A549 (cell line): ENCODE measurements around the gene PIR. TPM values are rescaled to one million over a fixed set of nuclear protein-coding genes. Genes with fewer than 3 reads are reported as not detected.

Experiments
- ATAC-seq, 2 experiments: fragments of 200-7000 bp in 1 of 2; fragments of >200 bp in 1 of 2; cut with Nextera tagmentation in 1 of 2; cut with Tn5 transposase in 1 of 2; 3 replicates each; pipeline versions ENCODE4 v1.8.0 to v1.9.1; 2018 to 2020; ENCODE audit warnings: mild to moderate bottlenecking in 1 of 2, moderate library complexity in 1 of 2
- CTCF ChIA-PET: fragments of 300-600 bp; sonication (Branson Sonifier 250); formaldehyde crosslinking; extraction: SDS; loops from one replicate; lab custom pipeline; 2021; ENCODE audit warnings: antibody characterized with exemption, inconsistent platforms; lab: Yijun Ruan, JAX
- POLR2A ChIA-PET: fragments of 350-600 bp; formaldehyde crosslinking; extraction: SDS; loops from one replicate; lab custom pipeline; 2021; ENCODE audit warnings: antibody characterized with exemption, inconsistent platforms; lab: Yijun Ruan, JAX
- DNase-seq, 2 experiments: peaks; one replicate each; pipeline versions ENCODE4 v3.0.0 to v3.0.0-alpha.2; 2011 to 2016; ENCODE audit warnings: low read depth in 1 of 2, low spot score in 1 of 2
- FAIRE-seq: peaks from 2 replicates; lab custom pipeline; 2011; peaks lifted over from hg19 to GRCh38; lab: Jason Lieb, UNC
- H3K27ac ChIP-seq, 2 experiments: fragments of >200 bp; sonication (Bioruptor Twin); formaldehyde crosslinking; 3 replicates each; pipeline ENCODE4 v1.5.1; 2016 to 2017
- H3K4me1 ChIP-seq: fragments of >200 bp; sonication (Bioruptor Twin); formaldehyde crosslinking; 3 replicates; pipeline ENCODE4 v1.6.1; 2016
- H3K4me2 ChIP-seq: fragments of >200 bp; sonication (Bioruptor Twin); formaldehyde crosslinking; 3 replicates; pipeline ENCODE4 v1.6.1; 2016
- H3K4me3 ChIP-seq: fragments of >200 bp; sonication (Bioruptor Twin); formaldehyde crosslinking; 3 replicates; pipeline ENCODE4 v1.5.1; 2016
- H3K9me3 ChIP-seq: fragments of >200 bp; sonication (Bioruptor Twin); formaldehyde crosslinking; 3 replicates; pipeline ENCODE4 v1.6.1; 2016
- CBX2 ChIP-seq: fragments of 200-600 bp; sonication (generic); IDR thresholded peaks from 2 replicates; pipeline ENCODE4 v1.6.1; 2016; ENCODE audit warnings: low read depth, mild to moderate bottlenecking, borderline replicate concordance
- CBX8 ChIP-seq: fragments of 200-600 bp; sonication (generic); IDR thresholded peaks from 2 replicates; pipeline ENCODE4 v1.6.1; 2016
- CHD2 ChIP-seq: fragments of 150-350 bp; IDR thresholded peaks from 2 replicates; pipeline ENCODE4 v1.6.1; 2014; ENCODE audit warnings: low read length; ENCODE audit not compliant: partially characterized antibody
- CTCF ChIP-seq: fragments of >200 bp; sonication (Bioruptor Twin); formaldehyde crosslinking; IDR thresholded peaks from 3 replicates; pipeline ENCODE4 v1.5.1; 2016
- FOSB ChIP-seq: fragments of 250-450 bp; sonication (Bioruptor Pico); IDR thresholded peaks from 2 replicates; pipeline ENCODE4 v1.5.0; 2020; ENCODE audit warnings: mild to moderate bottlenecking, moderate library complexity
- FOSL2 ChIP-seq, 2 experiments: fragments of 450-650 bp in 1 of 2; fragments of >200 bp in 1 of 2; sonication (Bioruptor Twin) in 1 of 2; formaldehyde crosslinking; IDR thresholded peaks; 2 replicates each; pipeline versions ENCODE4 v1.5.0 to v1.6.1; 2016 to 2020; ENCODE audit warnings: mild to moderate bottlenecking in 1 of 2, moderate library complexity in 1 of 2
- GATA3 ChIP-seq: IDR thresholded peaks from 2 replicates; pipeline ENCODE4 v1.6.1; 2012; ENCODE audit warnings: borderline replicate concordance
- JUN ChIP-seq, 2 experiments: fragments of >200 bp; sonication (Bioruptor Twin); formaldehyde crosslinking; IDR thresholded peaks; 2 replicates in 1 of 2; 3 replicates in 1 of 2; pipeline ENCODE4 v1.6.1; 2016 to 2017
- MAFK ChIP-seq: fragments of 450-650 bp; IDR thresholded peaks from 2 replicates; pipeline ENCODE4 v1.6.1; 2014; ENCODE audit not compliant: partially characterized antibody
- MAZ ChIP-seq: fragments of 150-350 bp; IDR thresholded peaks from 2 replicates; pipeline ENCODE4 v1.6.1; 2014; ENCODE audit warnings: antibody characterized with exemption, low read depth, low read length, borderline replicate concordance
- NFE2L2 ChIP-seq: fragments of 150-350 bp; conservative IDR thresholded peaks from 2 replicates; pipeline ENCODE4 v1.6.1; 2014; ENCODE audit warnings: low read length
- POLR2A ChIP-seq: IDR thresholded peaks from 2 replicates; pipeline ENCODE4 v1.6.1; 2012; ENCODE audit warnings: mild to moderate bottlenecking, low read length
- POLR2AphosphoS2 ChIP-seq: conservative IDR thresholded peaks from 2 replicates; pipeline ENCODE4 v1.6.1; 2012; ENCODE audit warnings: low read length, improper control_type of control experiment, inconsistent platforms
- RARB ChIP-seq: fragments of 250-450 bp; sonication (Bioruptor Pico); IDR thresholded peaks from 2 replicates; pipeline ENCODE4 v1.8.0; 2021; ENCODE audit warnings: mild to moderate bottlenecking, moderate library complexity
- RFX5 ChIP-seq: fragments of 450-650 bp; IDR thresholded peaks from 2 replicates; pipeline ENCODE4 v1.7.1; 2014; ENCODE audit warnings: antibody characterized with exemption, mild to moderate bottlenecking, moderate library complexity
- RNF2 ChIP-seq: fragments of 200-600 bp; sonication (generic); IDR thresholded peaks from 2 replicates; pipeline ENCODE4 v1.6.1; 2016; ENCODE audit warnings: low read depth, mild to moderate bottlenecking, antibody characterized with exemption, moderate library complexity, borderline replicate concordance
- TFCP2L1 ChIP-seq: fragments of 250-450 bp; sonication (Bioruptor Pico); IDR thresholded peaks from 2 replicates; pipeline ENCODE4 v1.5.0; 2021; ENCODE audit warnings: mild to moderate bottlenecking
- TP53 ChIP-seq: fragments of 250-450 bp; sonication (Bioruptor Pico); IDR thresholded peaks from 2 replicates; pipeline ENCODE4 v1.5.0; 2021; ENCODE audit warnings: mild to moderate bottlenecking, moderate library complexity
- USF2 ChIP-seq: fragments of 450-650 bp; IDR thresholded peaks from 2 replicates; pipeline ENCODE4 v1.6.1; 2014; ENCODE audit warnings: antibody characterized with exemption
- ZC3H11A ChIP-seq: fragments of 450-650 bp; IDR thresholded peaks from 2 replicates; pipeline ENCODE4 v1.6.1; 2014; ENCODE audit warnings: antibody characterized with exemption, mild to moderate bottlenecking
- ZNF302 ChIP-seq: fragments of 250-450 bp; sonication (Bioruptor Pico); IDR thresholded peaks from 2 replicates; pipeline ENCODE4 v1.9.0; 2021; ENCODE audit warnings: inconsistent platforms, mild to moderate bottlenecking, moderate library complexity
- WGBS: methylation state at CpG from one replicate; pipeline ENCODE4 v1.1.6; 2017; ENCODE audit errors: missing lambda C conversion rate; 5-methylcytosine and 5-hydroxymethylcytosine counted together
- polyA plus RNA-seq, 4 experiments: library from polyadenylated mRNA; depleted of rRNA in 3 of 4; stranded (reverse); fragments of >200 nt; fragmentation: RNase III in 1 of 4; extraction: RNeasy Plus Mini Kit Qiagen cat#74134 plus additional on column Dnase treatment in 1 of 4; gene quantifications; 2 replicates in 3 of 4; 3 replicates in 1 of 4; pipeline ENCODE4 v1.2.3, GENCODE V29; 2011 to 2017
- TF ChIP-seq, protein P1 (sequence below): IDR thresholded peaks from 2 replicates; pipeline ENCODE4 v1.6.1; 2012; ENCODE audit warnings: low read depth, borderline replicate concordance
- TF ChIP-seq, protein P2 (sequence below): fragments of 250-450 bp; sonication (Bioruptor Pico); IDR thresholded peaks from 2 replicates; pipeline ENCODE4 v1.5.0; 2020; ENCODE audit warnings: low read depth, mild to moderate bottlenecking, moderate library complexity

PIR gene
- polyA plus RNA-seq, 2 of the 4 experiments (the other 2 are of a cell fraction), result 62.7 to 120 TPM

- no peak for TF ChIP-seq RFX5
Observed at GRCh38 chrX:15523088-15523487, 30.0 kb upstream of the PIR start (continued).

GRCh38 chrX:15522464-15522863, 29.3 kb upstream of the PIR start:
- CTCF ChIA-PET, result interaction anchor here (1.5 kb wide), 1 partner anchor 24 kb away, joined by 3 read pairs; no protein-coding TSS in a partner anchor
- peak; percentile 49 for FAIRE-seq
- no peak for DNase-seq
- TF ChIP-seq ZNF302 (CRISPR knock-in tag), result no peak
- no peak for TF ChIP-seq USF2
- ATAC-seq, result no peak
- no peak overlapping the region for H3K4me3 ChIP-seq
- no peaks in the 10 kb centered on the region for H3K9me3 ChIP-seq
- POLR2A ChIA-PET, result no interaction called here
- H3K27ac ChIP-seq, result no peak overlapping the region
- H3K4me1 ChIP-seq, result no peaks in the 10 kb centered on the region
- H3K4me2 ChIP-seq, result no peak overlapping the region
- WGBS, result 45% methylated on average over 3 of the region's 3 CpGs

DNA sequence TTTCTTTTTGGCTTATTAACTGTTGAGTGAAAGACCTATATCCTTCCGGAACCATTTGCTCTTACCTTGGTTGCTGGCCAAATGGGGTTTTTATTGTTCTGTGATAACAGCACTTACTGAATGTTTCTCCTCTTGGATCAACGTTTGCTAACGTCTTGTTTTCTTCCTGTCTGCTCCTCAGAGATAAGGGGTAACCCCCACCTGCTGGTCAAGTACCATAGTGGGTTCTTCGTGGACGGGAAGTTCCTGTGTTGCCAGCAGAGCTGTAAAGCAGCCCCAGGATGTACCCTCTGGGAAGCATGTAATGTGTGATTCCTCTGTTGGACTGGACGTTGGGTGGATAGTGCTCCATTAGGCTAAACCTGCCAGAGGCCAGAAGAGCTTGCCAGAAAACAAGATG, 22.8 kb upstream of the PIR start:
- TF ChIP-seq, protein P1, sequence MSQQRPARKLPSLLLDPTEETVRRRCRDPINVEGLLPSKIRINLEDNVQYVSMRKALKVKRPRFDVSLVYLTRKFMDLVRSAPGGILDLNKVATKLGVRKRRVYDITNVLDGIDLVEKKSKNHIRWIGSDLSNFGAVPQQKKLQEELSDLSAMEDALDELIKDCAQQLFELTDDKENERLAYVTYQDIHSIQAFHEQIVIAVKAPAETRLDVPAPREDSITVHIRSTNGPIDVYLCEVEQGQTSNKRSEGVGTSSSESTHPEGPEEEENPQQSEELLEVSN, result no peak
- TF ChIP-seq, protein P2, sequence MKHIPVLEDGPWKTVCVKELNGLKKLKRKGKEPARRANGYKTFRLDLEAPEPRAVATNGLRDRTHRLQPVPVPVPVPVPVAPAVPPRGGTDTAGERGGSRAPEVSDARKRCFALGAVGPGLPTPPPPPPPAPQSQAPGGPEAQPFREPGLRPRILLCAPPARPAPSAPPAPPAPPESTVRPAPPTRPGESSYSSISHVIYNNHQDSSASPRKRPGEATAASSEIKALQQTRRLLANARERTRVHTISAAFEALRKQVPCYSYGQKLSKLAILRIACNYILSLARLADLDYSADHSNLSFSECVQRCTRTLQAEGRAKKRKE (CRISPR knock-in tag), result no peak
- no peak for TF ChIP-seq POLR2A
- TF ChIP-seq GATA3, result no peak
- TF ChIP-seq FOSB, result no peak
- no peak for TF ChIP-seq CHD2
- no peak for TF ChIP-seq CTCF
- TF ChIP-seq NFE2L2, result no peak
- TF ChIP-seq RNF2, result no peak
- TF ChIP-seq TP53, result no peak
- no peak for TF ChIP-seq ZC3H11A
- TF ChIP-seq JUN (IDR thresholded peaks at IDR 0.05), result no peak
- no peak for TF ChIP-seq USF2
- no peak for TF ChIP-seq MAFK
- ChIA-PET POLR2A (no interaction called here), CTCF (no interaction called here)
- no peak overlapping the region for H3K4me3 ChIP-seq
- no peaks in the 10 kb centered on the region for H3K4me1 ChIP-seq
- WGBS, result 22% methylated on average over 4 of the region's 6 CpGs
- no peak for DNase-seq
- H3K27ac ChIP-seq, result no peak overlapping the region
- H3K4me2 ChIP-seq, result no peak overlapping the region
- no peak for FAIRE-seq
- ATAC-seq, result no peak
- no peaks in the 10 kb centered on the region for H3K9me3 ChIP-seq

DNA sequence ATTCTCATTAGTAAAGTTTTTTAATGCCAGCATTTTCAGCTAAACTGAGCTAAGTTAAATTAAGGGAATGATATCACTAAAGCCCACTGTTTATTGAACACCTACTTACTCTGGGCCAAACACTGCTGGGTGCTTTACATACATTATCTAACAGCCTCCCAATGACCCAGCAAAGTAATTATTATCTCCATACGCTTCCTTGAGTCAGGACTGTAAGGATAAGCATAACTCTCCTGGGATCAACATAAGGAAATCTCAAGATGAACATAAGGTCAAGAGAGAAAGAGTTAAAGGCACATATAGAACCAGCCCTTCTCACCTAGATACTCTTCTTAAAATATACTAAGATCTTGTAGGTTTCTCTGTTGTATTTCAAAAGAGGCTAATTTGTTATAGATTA, 21.1 kb upstream of the PIR start:
- H3K9me3 ChIP-seq, result no peaks in the 10 kb centered on the region
- no peak for TF ChIP-seq RARB (CRISPR knock-in tag)
- TF ChIP-seq MAZ, result no peak
- no peak for TF ChIP-seq FOSL2 (IDR thresholded peaks at IDR 0.05)
- no peak for TF ChIP-seq FOSL2 (CRISPR knock-in tag; IDR thresholded peaks at IDR 0.05)
- no peak for TF ChIP-seq CBX8
- TF ChIP-seq CBX2, result no peak
- no peak for TF ChIP-seq TFCP2L1 (CRISPR knock-in tag)
- no peak for TF ChIP-seq POLR2AphosphoS2
- TF ChIP-seq NFE2L2, result no peak
- no peaks in the 10 kb centered on the region for H3K4me1 ChIP-seq
- ChIA-PET CTCF (no interaction called here), POLR2A (no interaction called here)
- WGBS, result 48% methylated on average over 1 of the region's 1 CpG
- FAIRE-seq (peak; percentile 39), DNase-seq (no peak), ATAC-seq (no peak)
- H3K27ac ChIP-seq, result no peak overlapping the region
- H3K4me3 ChIP-seq, result no peak overlapping the region
- H3K4me2 ChIP-seq, result no peak overlapping the region
